SH-SY5Y (cell line): ENCODE data around the gene PGAP3.

ENCODE experiments used
- GATA2 ChIP-seq: IDR thresholded peaks from 2 replicates; pipeline ENCODE4 v1.6.1; 2011; ENCODE audit warnings: mild to moderate bottlenecking, low read depth, low read length
- GATA3 ChIP-seq: IDR thresholded peaks from 2 replicates; pipeline ENCODE4 v1.6.1; 2011; ENCODE audit warnings: low read depth, mild to moderate bottlenecking, low read length, moderate library complexity

The PGAP3 gene

GRCh38 chr17:39687546-39688474, at the start of gene PGAP3:
Gene PGAP3 (minus strand): TSS chr17:39688057. CDS start chr17:39688014, 43 bp downstream.
- TF ChIP-seq GATA3 (no peak), GATA2 (no peak)

- TF ChIP-seq GATA3 (no peak), GATA2 (no peak)
Measured at GRCh38 chr17:39737206-39737759, 49.4 kb upstream of the PGAP3 start.

GRCh38 chr17:39736319-39737165, 48.7 kb upstream of the PGAP3 start:
- TF ChIP-seq GATA2 (no peak), GATA3 (no peak)

GRCh38 chr17:39735882-39736281, 48.0 kb upstream of the PGAP3 start:
- TF ChIP-seq GATA3 (no peak), GATA2 (no peak)

GRCh38 chr17:39732586-39732985, 44.7 kb upstream of the PGAP3 start:
- TF ChIP-seq GATA3 (no peak), GATA2 (no peak)

GRCh38 chr17:39730095-39730921, 42.5 kb upstream of the PGAP3 start, which contains the start of gene MIEN1:
Gene MIEN1 (minus strand): TSS chr17:39730532. CDS start chr17:39730495, 37 bp downstream.
- TF ChIP-seq GATA3, result no peak
- TF ChIP-seq GATA2, result no peak

GRCh38 chr17:39729280-39729851, 41.5 kb upstream of the PGAP3 start:
- TF ChIP-seq GATA2, result no peak
- TF ChIP-seq GATA3, result no peak

GRCh38 chr17:39727556-39727955, 39.7 kb upstream of the PGAP3 start:
- no peak for TF ChIP-seq GATA3
- no peak for TF ChIP-seq GATA2

GRCh38 chr17:39726617-39727016, 38.8 kb upstream of the PGAP3 start:
- no peak for TF ChIP-seq GATA2
- no peak for TF ChIP-seq GATA3

- TF ChIP-seq GATA2, result no peak
- no peak for TF ChIP-seq GATA3
Measured at GRCh38 chr17:39724731-39725130, 36.9 kb upstream of the PGAP3 start.

- no peak for TF ChIP-seq GATA2
- TF ChIP-seq GATA3, result no peak
Measured at GRCh38 chr17:39722965-39723848, 35.4 kb upstream of the PGAP3 start.

- TF ChIP-seq GATA2, result no peak
- no peak for TF ChIP-seq GATA3
Measured at GRCh38 chr17:39722104-39722503, 34.2 kb upstream of the PGAP3 start.
